HG03571 (cell line): ENCODE measurements around the gene KCNE2.
"Not testable (repeated sequence)": the region's sequence is repeated elsewhere in the genome, so short reads cannot be mapped to it uniquely, and the experiment has no call there.

Source experiments
- ATAC-seq: cut with Tn5 transposase; IDR thresholded peaks from one replicate; pipeline ENCODE4 v1.9.1; 2021; ENCODE audit not compliant: unreplicated experiment

Gene KCNE2

DNA sequence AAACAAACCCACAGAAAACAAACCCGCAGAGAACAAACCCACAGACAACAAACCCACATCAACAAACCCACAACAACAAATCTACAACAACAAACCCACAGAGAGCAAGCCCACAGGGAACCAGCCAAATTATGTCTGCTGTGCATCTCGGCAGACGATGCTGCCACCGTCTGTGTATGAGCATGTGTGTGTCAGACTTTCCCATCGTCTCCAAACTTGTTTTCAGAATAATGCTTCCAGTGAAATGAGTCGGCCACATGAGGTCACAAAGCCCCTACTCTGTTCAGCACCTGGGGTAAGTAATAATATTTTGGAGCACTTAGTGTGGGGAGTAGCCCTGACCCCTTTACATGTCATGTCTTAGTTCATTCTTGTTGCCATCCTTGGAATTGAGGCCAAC lies 42.3 kb downstream of the KCNE2 start:
- ATAC-seq = not testable (repeated sequence)

GRCh38 chr21:34406676-34407075 lies 42.9 kb downstream of the KCNE2 start:
- not testable (repeated sequence) for ATAC-seq

- not testable (repeated sequence) for ATAC-seq
Observed at GRCh38 chr21:34407294-34407693, 43.5 kb downstream of the KCNE2 start.

GRCh38 chr21:34417448-34418077 lies 53.8 kb downstream of the KCNE2 start:
- ATAC-seq = not testable (repeated sequence)
